ENCODE data around the gene KRT9. TPM values are rescaled to one million over a fixed set of nuclear protein-coding genes. Genes with fewer than 3 reads are reported as not detected.

Gene KRT9
- total and polyA plus RNA-seq, 10 of the 15 experiments (the other 5 are each of a cell fraction or from before 2014, with no cell fraction given), result not detected

DNA sequence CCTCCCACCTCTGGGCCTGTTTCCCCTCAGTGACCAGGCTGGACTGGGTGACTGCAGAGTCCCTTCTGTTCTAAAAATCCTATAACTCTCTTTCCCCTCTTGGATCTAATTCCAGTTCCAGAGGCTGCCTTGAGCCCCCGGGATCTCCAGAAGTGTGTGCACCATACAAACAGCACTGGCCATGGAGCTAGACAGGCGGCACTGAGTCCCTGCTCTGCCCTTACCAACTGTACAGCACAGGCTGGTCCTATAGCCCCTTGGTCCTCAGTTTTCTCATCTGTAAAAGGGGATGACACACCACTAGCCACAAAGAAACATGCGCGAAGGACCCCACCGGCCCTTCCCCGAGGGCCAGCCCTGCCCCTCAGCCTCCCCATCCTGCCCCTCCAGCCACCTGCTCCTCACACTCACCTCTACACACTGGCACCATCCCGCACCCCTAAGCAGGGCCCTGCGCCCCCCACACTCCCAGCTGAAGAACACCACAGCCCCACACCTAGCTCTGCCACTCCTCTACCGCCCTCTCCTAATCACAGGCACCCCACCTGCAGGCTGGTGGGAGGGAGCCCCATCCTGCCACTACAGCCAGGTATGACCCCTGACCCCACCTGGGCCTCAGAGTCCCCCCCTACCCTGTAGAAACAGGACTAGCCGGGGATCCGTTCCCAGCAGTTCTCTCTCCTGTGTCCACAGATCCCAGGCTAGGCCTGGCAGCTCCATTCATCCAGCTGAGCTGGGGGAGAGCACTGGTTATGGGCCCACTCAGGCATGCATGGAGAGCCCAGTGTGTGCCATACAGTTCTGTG, 41.6 kb upstream of the KRT9 start:
- Histone ChIP-seq H3K36me3 (ENCODE audit: control insufficient read depth in 2 of 2, insufficient read depth in 2 of 2, low read length in 1 of 2) (no peaks in the 10 kb centered on the region), H3K9ac (ENCODE audit: control insufficient read depth, insufficient read depth, low read length) (no peak overlapping the region), H3K4me1 (ENCODE audit: control insufficient read depth, insufficient read depth, low read length) (no peaks in the 10 kb centered on the region), H3K27ac (ENCODE audit: control insufficient read depth, insufficient read depth) (no peak overlapping the region), H3K27me3 (replicated peaks in 1 of 2; ENCODE audit: control insufficient read depth in 2 of 2, insufficient read depth in 2 of 2, low read length in 1 of 2) (peaks cover 0 to 2% of the 10 kb centered on the region in 2 experiments; a peak in 2 of 4 replicates), H3K79me2 (ENCODE audit: control insufficient read depth, insufficient read depth, low read length) (no peaks in the 10 kb centered on the region), H3K4me3 (no peak overlapping the region), H2AFZ (ENCODE audit: control insufficient read depth, low read depth, low read length) (no peak overlapping the region), H3K4me2 (ENCODE audit: control insufficient read depth, insufficient read depth) (no peak overlapping the region), H3K9me3 (replicated peaks; ENCODE audit: control insufficient read depth, insufficient read depth, low read length) (no peaks in the 10 kb centered on the region), H4K20me1 (ENCODE audit: control insufficient read depth, insufficient read depth) (no peaks in the 10 kb centered on the region)
- intact Hi-C loops (cut with micrococcal nuclease; ENCODE audit: unreplicated experiment), result no loop called here
- BruUV-seq (replicated peaks), result no TSS peak
- FAIRE-seq (no peak), ATAC-seq (no peak), DNase-seq (ENCODE audit: low read depth, low spot score) (no peak)
- 20% methylated on average over 7 of the region's 11 CpGs for WGBS (ENCODE audit: insufficient coverage, insufficient replicate concordance, low lambda C conversion rate, missing lambda C conversion rate)
- ChIA-PET POLR2A (no interaction called here), RAD21 (ENCODE audit: unreplicated experiment) (no interaction called here), SMC1A (ENCODE audit: uncharacterized antibody, unreplicated experiment) (no interaction called here), CTCF (no interaction called here)
- in situ Hi-C loops (cut with MboI), result no loop called here
- TF ChIP-seq, protein P1, sequence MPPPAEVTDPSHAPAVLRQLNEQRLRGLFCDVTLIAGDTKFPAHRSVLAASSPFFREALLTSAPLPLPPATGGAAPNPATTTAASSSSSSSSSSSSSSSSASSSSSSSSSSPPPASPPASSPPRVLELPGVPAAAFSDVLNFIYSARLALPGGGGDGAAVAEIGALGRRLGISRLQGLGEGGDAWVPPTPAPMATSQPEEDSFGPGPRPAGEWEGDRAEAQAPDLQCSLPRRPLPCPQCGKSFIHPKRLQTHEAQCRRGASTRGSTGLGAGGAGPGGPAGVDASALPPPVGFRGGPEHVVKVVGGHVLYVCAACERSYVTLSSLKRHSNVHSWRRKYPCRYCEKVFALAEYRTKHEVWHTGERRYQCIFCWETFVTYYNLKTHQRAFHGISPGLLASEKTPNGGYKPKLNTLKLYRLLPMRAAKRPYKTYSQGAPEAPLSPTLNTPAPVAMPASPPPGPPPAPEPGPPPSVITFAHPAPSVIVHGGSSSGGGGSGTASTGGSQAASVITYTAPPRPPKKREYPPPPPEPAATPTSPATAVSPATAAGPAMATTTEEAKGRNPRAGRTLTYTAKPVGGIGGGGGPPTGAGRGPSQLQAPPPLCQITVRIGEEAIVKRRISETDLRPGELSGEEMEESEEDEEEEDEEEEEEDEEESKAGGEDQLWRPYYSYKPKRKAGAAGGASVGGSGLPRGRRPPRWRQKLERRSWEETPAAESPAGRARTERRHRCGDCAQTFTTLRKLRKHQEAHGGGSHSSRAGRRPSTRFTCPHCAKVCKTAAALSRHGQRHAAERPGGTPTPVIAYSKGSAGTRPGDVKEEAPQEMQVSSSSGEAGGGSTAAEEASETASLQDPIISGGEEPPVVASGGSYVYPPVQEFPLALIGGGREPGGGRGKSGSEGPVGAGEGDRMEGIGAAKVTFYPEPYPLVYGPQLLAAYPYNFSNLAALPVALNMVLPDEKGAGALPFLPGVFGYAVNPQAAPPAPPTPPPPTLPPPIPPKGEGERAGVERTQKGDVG (CRISPR knock-in tag; IDR thresholded peaks at IDR 0.05), result no peak
- TF ChIP-seq IKZF1 (conservative IDR thresholded peaks at IDR 0.05) (no peak), SPI1 (IDR thresholded peaks at IDR 0.05; ENCODE audit: borderline replicate concordance, insufficient read depth, low read depth, low read length) (no peak), LARP7 (IDR thresholded peaks at IDR 0.05) (no peak), CBFB (IDR thresholded peaks at IDR 0.05; ENCODE audit: low read depth) (no peak), CREM (IDR thresholded peaks at IDR 0.05; ENCODE audit: low read depth) (no peak), RUNX3 (IDR thresholded peaks at IDR 0.05; ENCODE audit: low read length) (no peak), SUZ12 (IDR thresholded peaks at IDR 0.05; ENCODE audit: unreplicated experiment) (no peak), ZNF274 (IDR thresholded peaks at IDR 0.05; ENCODE audit: insufficient read depth, insufficient read length) (no peak), HDAC2 (IDR thresholded peaks at IDR 0.05) (no peak), ASH2L (IDR thresholded peaks at IDR 0.05; ENCODE audit: borderline replicate concordance, low read depth) (no peak), FOXK2 (IDR thresholded peaks at IDR 0.05) (no peak), MYB (IDR thresholded peaks at IDR 0.05; ENCODE audit: borderline replicate concordance, low read depth, low read length) (no peak), SMAD1 (IDR thresholded peaks at IDR 0.05; ENCODE audit: low read depth, partially characterized antibody) (no peak), MEF2A (IDR thresholded peaks at IDR 0.05; ENCODE audit: insufficient read depth, low read depth, low read length) (no peak)
- TF ChIP-seq, protein P2, sequence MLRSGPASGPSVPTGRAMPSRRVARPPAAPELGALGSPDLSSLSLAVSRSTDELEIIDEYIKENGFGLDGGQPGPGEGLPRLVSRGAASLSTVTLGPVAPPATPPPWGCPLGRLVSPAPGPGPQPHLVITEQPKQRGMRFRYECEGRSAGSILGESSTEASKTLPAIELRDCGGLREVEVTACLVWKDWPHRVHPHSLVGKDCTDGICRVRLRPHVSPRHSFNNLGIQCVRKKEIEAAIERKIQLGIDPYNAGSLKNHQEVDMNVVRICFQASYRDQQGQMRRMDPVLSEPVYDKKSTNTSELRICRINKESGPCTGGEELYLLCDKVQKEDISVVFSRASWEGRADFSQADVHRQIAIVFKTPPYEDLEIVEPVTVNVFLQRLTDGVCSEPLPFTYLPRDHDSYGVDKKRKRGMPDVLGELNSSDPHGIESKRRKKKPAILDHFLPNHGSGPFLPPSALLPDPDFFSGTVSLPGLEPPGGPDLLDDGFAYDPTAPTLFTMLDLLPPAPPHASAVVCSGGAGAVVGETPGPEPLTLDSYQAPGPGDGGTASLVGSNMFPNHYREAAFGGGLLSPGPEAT (IDR thresholded peaks at IDR 0.05; ENCODE audit: low read depth), result no peak
- TF ChIP-seq, protein P3, sequence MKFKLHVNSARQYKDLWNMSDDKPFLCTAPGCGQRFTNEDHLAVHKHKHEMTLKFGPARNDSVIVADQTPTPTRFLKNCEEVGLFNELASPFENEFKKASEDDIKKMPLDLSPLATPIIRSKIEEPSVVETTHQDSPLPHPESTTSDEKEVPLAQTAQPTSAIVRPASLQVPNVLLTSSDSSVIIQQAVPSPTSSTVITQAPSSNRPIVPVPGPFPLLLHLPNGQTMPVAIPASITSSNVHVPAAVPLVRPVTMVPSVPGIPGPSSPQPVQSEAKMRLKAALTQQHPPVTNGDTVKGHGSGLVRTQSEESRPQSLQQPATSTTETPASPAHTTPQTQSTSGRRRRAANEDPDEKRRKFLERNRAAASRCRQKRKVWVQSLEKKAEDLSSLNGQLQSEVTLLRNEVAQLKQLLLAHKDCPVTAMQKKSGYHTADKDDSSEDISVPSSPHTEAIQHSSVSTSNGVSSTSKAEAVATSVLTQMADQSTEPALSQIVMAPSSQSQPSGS (IDR thresholded peaks at IDR 0.05; ENCODE audit: low read length), result no peak
- TF ChIP-seq, protein P4, sequence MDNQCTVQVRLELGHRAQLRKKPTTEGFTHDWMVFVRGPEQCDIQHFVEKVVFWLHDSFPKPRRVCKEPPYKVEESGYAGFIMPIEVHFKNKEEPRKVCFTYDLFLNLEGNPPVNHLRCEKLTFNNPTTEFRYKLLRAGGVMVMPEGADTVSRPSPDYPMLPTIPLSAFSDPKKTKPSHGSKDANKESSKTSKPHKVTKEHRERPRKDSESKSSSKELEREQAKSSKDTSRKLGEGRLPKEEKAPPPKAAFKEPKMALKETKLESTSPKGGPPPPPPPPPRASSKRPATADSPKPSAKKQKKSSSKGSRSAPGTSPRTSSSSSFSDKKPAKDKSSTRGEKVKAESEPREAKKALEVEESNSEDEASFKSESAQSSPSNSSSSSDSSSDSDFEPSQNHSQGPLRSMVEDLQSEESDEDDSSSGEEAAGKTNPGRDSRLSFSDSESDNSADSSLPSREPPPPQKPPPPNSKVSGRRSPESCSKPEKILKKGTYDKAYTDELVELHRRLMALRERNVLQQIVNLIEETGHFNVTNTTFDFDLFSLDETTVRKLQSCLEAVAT (IDR thresholded peaks at IDR 0.05), result no peak
